ENCODE results near the gene MAFG.
"Not testable (repeated sequence)": the region's sequence is repeated elsewhere in the genome, so short reads cannot be mapped to it uniquely, and the experiment has no call there.

Gene MAFG

DNA sequence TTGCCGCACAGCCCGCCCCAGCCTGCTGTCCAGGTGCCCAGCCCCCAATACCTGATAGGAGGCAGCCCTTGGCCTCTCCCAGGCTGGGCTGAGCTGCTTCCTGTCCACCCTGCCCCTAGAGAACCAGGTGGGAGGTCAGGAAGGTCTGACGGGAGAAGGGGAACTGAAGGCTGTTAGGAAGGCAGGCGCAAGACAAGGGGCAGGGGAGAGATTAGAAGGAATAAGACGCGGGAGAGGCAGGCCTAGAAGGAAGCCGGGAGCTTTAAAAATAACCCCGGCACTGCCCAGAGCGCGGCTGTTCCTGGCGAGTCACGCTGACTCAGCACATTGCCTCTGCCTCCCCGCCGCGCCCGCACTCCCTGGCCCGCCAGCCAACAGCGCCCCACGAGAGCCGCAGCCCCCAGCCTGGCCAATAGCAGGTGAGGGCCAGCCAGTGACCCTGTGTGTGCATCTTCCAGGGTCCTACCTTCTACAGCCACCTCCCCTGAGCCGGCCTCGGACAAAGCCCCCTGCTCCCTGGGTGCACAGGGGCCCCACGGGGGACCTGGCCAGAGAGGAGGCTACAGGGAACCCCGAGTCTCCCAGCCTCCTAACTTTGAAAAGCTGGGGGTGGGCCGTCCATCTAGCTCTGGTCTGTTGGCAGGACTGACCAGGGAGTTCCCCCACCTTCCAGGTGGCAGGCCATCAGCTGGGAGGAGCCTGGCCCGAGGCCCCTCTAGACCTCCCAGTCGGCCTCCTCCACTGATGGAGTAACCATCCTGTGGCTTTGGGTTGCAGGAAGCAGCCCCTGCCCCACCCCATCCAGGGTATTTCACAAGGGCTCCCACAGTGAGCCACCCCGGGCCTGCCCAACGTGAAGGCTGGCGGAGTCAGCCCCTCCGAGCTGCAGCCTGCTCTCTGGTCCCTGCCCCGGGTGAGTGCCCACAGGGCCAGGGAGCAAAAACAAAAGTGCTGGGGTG is 4.0 kb downstream of the MAFG start:
- no peak for DNase-seq (ENCODE audit: low read depth, low spot score)

GRCh38 chr17:81922566-81923301 is 4.8 kb downstream of the MAFG start:
- no peak for DNase-seq (ENCODE audit: low read depth, low spot score)

DNA sequence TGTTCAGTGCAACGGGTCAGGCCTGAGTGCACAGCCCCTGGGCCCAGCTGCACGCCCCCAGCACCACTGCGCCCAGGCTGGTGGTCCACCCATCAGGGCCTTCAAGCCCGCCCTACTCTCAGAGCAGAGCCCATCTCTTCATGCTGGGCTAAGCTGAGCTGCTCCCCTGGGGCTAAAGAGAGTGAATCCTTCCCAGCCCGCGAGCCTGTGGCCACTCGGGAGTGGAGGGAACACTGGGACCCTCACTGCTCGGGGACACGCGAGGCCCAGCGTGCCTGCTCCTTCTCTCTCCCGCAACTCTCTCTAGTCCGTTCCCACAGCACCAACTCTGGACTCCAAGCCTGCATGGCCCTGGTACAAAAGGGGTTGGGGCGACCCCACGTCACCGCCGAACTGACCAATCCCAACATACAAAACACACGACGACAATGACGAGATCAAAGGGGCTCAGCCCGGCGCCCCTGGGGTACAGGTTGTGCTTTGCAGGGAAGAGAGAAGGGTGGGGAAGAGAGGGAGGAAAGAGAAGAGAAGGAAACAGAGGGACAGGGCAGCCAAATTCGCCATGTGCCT is 5.5 kb downstream of the MAFG start:
- no peak for DNase-seq (ENCODE audit: low read depth, low spot score)

DNA sequence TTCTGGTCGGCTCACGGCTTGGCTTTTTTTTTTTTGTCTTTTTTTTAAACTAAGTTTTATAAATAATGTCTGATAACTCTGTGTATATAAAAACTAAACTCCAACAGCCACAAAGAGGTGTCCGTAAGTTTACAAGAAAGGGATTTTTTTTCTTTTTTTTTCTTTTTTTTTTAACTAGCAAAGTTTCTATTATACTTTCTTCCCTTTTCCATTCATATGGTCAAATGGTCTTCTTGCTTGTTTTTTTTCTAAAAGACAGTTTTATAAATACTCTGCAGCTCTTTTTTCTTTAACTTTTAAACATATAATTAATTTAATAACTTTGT is 6.0 kb downstream of the MAFG start:
- no peak for DNase-seq (ENCODE audit: low read depth, low spot score)

DNA sequence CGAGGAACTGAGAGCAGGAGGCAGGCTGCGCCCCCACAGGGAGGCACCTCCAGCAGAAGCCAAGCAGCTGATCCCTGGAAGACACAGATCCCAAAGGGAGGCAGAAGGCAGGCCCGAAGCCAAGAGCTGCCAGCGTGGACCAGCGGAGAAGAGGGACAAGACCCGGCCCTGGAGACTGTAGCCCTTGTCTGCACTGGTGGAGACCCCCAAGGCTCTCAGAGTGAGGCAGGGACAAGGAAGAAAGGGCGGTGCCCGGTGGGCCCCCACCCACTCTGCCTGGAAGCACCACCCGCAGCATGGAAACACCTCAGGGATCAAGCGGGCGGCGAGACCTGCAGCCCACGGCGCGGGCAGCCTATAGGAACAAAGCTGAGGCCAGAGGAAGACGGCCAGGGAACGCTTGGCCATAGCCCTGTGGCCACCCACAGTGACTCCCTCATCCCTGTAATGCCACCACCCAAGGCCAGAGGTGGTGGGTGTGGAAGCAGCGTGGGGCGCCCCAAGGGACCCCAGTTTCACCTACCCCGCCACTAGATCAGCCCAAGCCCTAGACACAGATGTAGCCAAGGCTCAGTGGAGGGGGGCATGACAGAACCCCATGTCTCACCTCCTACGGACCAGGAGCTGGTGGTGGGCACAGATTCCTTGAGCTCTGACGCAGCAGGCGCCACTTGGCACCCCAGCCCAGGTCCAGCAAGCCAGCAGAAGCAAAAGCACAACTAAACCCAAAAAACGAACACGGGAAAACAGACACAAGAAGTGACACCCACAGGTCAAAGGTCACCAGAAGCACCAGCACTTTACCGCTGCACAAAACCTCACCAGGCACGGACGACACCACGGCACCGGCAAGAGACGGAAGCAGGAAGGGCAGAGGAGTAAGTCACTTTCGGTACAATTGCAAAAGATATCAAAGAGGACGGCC is 6.7 kb downstream of the MAFG start:
- DNase-seq (ENCODE audit: low read depth, low spot score) = no peak

DNA sequence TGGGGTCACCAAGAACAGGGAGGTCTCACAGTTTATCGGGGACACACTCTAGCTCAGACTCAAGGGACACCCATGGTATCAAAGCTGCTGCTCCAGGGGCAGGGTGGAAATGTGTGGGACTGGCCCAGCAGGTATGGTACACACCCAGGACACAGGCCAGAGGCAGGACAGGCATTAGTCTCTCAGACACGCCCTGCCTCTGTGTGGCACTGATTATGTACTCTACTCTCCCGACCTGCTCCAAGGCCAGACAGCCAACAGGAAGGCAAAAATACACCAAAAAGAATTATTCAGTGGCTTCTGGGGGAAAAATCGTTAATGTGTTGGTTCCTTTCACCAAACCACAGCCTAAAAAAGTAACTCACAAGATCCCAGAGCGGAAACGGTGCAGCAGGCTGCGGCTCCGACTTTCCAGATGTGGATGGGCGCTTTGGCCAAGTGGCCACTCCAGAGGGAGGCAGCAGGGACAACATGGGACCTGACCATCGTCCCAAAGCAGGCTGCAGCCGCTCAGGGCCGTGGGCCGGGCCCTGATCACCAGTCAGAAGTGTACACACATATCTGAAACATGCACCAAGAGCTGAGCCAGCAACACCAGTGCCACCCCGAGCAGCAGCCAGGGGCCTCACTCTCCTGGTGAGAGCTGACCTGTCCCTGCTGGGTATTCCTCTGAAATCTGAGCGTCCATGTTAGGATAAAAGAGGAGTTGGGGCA is 8.5 kb downstream of the MAFG start:
- no peak for DNase-seq (ENCODE audit: low read depth, low spot score)

- not testable (repeated sequence) for DNase-seq (ENCODE audit: low read depth, low spot score)
Measured at GRCh38 chr17:81918333-81918669, 9.2 kb downstream of the MAFG start.

GRCh38 chr17:81917565-81918332 is 9.8 kb downstream of the MAFG start, which contains the start of gene SIRT7:
Gene SIRT7 (minus strand): TSS chr17:81918176. CDS start chr17:81918131, 45 bp downstream.
- DNase-seq (ENCODE audit: low read depth, low spot score) = no peak

GRCh38 chr17:81916234-81917001 is 11.1 kb downstream of the MAFG start:
- DNase-seq (ENCODE audit: low read depth, low spot score) = no peak

DNA sequence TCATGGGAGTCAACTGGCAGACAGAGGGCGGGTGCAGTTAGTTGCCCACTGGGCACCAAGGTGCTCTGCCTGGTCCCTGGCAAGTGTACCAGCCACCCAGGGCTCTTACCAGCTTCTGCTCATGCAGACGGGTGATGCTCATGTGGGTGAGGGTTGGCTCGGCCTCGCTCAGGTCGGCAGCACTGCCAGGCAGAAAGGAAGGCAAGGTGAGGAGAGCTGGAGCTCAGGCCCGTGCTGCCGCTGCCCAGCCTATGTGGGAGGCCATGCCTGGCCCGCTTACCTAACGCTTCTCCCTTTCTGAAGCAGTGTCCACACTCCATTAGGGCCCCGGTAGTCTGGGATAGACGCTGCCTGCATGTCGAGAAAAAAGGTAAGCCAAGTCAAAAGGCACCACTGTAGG is 12.2 kb downstream of the MAFG start:
- no peak for DNase-seq (ENCODE audit: low read depth, low spot score)

DNA sequence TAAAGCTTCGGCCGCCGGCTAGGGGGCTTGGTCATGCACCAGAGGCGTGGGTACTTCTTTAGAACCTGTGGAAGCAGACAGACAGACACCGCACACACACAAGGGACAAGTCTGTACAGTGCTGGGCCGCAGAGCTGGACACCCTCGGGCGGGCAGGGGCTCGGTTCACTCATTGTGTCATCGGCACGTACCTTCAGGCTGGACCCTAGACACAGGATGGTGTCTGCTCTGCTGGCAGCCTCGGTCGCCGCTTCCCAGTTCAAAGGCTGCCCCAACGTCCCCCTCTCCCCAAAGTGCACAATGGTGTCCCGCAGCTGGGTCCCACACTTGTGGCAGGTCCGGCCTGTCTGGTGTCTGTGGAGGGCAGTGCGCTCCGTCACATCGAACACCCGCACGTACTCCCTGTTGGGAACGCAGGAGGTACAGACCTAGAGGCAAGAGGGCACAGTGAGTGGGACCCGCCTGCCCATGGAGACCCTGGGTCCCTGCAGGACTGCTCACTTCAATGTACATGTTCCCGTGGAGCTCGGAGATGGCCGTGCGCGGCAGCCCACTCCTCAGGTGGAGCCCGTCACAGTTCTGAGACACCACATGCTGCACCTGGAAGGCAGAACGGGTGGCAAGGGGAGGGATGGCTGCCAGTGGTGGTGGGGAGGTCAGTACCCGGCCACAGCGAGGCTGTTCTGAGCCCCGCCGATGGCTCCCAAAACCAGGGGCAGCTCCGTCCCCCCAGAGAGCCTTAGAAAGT is 13.3 kb downstream of the MAFG start:
- DNase-seq (ENCODE audit: low read depth, low spot score) = no peak

DNA sequence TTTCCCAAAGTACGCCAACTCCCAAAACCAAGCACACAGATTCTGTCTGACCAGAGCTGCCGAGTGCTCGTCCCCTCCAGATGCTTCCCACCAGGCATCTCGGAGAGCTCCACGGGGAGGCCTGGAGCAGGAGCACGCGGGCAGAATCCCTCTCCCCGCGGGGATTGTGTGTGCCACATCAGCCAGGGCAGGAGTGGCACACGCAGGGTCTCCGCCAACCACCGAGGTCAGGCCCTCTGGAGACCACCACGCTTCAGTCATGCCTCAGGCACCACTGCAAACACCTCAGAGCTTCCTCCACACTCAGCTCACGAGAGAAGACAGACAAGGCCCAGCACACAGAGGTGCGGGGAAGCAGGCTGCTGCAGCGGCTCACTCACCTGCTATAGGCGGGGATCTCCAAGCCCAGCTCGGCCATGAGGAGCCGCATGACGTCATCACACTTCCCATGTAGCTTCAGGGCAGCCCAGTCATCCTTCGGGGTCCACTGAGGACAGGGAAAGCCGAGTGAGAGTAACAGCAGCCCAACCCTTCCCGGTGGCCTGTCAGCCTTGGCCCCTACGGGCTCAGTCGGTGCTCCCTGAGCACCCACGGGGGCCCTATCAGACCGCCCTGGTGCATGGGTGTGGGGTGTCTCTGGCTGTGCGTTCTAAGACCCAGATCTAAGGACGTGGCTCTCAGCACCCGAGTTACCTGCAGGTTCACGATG is 14.0 kb downstream of the MAFG start:
- no peak for DNase-seq (ENCODE audit: low read depth, low spot score)

- no peak for DNase-seq (ENCODE audit: low read depth, low spot score)
Measured at GRCh38 chr17:81912441-81913309, 14.9 kb downstream of the MAFG start.

DNA sequence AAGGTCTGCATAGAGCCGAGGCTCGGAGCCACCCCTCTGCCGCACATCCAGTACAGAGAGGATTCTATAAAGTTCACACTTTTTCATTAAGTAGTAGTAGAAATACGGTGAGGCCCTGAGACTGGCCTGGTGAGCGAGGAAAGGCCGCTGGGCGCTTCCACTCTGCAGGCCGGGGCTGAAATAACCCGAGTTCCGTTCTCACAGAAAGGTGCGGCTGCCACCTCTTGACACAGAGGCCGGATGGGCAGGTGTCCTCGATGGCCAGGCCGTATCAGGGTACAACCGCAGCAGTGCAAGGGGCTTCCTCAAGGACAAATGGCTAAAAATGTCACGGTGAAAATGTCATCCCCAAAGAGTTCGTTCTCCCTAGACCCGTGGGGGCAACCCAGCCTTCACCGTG is 15.6 kb downstream of the MAFG start:
- no peak for DNase-seq (ENCODE audit: low read depth, low spot score)

DNA sequence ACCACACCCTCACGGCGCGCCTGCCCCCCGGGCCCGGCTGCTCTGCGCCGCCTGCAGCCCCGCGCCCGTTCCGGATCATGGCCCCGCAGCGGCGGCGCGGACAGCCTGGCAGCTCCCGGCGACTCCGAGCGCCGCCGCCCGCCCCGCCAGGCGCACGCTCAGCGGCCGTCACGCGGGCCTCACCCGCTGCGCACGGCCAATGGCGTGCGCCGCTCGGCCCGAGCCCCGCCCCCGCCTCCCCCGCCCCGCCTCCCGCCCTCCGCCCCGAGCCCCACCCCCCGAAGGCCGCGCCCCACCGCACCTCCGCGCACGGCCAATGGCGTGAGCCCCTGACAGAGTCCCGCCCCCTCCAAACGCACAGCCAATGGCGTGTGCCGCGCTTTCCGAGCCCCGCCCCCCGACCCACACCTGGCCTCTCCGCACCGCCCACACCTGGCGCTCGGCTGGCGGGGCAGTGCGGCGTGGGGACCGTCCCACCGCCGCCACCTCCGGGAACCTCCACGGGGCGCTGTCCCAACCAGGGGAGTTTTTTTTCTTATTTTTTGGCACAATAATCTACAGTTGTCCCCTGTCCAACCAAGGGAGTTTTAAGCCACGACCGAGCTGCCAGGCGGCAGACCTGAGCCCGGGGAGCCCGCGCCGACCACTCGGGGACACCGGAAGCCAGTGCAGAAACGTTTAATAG is 16.1 kb downstream of the MAFG start, which contains the start of gene PCYT2:
PCYT2 (minus strand) TSS at position 123 of the 685 bp plus-strand sequence; CDS start at position 79, 44 bp downstream.
- DNase-seq (ENCODE audit: low read depth, low spot score) = no peak

DNA sequence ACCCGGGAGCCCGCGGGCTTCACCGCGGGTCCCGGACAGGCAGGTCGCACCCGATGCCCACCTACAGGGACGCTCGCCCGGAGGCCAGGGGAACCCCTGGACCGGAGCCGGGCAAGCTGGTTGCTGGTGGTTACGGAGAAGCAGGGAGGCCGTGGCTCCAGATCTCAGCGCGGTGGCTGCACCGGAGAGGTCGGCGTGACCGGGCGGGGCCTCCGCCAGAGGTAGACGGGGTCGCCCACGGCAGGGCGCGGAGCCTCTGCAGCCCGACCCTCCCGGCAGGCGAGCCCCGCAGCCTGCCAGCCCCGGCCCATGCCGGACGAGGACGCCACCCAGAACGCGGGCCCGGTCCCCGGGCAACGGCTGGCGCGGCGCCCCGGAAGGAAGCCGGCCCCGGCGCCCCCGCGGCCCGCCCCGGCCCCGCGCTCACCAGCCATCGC is 16.7 kb downstream of the MAFG start:
- no peak for DNase-seq (ENCODE audit: low read depth, low spot score)

Measured in iPS DF 19.7 (cell line).